EH (cell line): Measurements from ENCODE around the gene CSF3.

Experiments
- DNase-seq: peaks from one replicate; pipeline ENCODE4 v3.0.0-alpha.2; 2015; ENCODE audit warnings: low read depth

CSF3 gene

GRCh38 chr17:40062329-40063186, 47.3 kb downstream of the CSF3 start, which contains the start of gene THRA:
TSS of gene THRA (plus strand) at chr17:40062965. CDS start at chr17:40074489, 11,524 bp downstream.
- DNase-seq = peak; percentile 63

GRCh38 chr17:40063187-40063771, 48.0 kb downstream of the CSF3 start:
- DNase-seq = peak; percentile 35

- no peak for DNase-seq
Measured at GRCh38 chr17:40063901-40064531, 48.8 kb downstream of the CSF3 start.

DNA sequence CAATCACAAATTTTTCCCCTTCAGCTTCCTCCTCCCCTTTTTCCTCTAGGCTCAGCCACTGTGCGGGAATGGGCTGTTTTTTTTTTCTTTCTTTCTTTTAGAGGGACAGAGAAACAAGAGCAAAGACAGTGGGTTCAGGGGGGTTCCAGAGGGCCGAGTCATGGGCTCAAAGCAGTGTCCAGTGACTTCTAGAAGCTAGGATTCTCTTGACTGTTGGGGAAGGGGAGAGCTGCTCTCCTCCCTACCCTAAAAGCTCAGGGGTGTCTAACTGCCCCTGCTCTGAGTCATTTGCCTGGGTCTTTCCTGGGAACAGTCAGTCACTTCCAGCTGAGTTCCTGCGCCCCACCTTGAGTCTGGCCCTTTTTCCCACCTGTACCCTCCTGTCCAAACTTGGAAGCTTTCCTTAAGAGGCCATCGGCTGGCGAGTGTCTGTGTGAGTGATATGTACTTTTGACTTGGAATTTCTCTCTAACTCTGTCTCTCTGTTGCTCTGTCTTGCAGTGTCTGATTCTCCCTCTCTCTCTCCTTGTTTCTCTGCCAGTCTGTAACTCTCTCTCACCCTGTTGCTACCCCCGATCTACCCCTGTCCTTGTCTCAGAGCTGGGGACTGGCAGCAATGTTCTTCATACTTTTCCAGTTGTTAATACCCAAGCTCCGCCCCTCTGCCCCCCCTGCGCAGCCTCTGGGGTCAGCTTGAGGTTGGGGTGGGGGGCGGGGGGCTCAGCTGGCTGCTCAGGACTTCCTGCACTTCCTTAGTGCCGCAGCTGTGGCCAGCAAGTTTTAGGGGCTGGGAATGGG, 49.9 kb downstream of the CSF3 start:
- peak; percentile 86 for DNase-seq

DNA sequence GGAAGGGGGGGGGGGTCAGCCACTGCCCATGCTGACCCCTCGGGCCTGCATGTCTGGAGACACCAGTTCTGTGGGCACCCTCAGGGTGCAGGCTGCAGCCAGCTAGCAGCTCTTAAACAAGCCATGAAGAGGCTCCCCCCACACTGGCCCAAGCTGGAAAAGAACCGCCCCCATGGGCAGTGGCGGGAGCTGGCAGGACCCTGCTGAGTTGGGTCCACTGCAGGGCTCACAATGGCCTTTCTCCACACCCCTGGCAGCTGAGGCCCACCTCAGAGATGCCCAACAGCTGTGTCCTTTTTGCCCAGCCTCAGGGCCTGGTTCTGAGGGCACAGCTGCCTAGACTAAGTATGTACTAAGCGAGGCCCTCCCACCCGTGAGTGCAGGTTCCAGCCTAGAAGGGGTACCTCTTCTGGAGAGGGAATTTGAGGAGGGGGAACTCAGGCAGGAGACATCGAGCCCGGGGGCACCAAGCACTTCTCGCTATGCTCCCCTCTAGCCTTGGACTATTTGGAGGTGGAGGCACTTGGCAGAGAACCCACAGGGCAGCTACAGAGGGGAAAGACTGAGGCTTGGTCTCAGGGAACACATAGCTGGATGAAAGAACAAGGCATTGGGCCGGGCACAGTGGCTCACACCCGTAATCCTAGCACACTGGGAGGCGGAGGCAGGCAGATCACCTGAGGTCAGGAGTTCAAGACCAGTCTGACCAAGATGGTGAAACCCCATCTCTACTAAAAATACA, 50.7 kb downstream of the CSF3 start:
- no peak for DNase-seq
